Stimulated activated CD4-positive, alpha-beta T cell treated with anti-CD3 and anti-CD28 coated beads, Interleukin-15, amount 100 ng/mL, for 24 hours (primary cell): ENCODE data around the gene UBE2L5.

Source experiments
- DNase-seq: peaks from one replicate; pipeline ENCODE4 v3.0.0-alpha.2; 2020

Gene UBE2L5

GRCh38 chr13:30406779-30407416 is 15.4 kb upstream of the UBE2L5 start:
- no peak for DNase-seq

DNA sequence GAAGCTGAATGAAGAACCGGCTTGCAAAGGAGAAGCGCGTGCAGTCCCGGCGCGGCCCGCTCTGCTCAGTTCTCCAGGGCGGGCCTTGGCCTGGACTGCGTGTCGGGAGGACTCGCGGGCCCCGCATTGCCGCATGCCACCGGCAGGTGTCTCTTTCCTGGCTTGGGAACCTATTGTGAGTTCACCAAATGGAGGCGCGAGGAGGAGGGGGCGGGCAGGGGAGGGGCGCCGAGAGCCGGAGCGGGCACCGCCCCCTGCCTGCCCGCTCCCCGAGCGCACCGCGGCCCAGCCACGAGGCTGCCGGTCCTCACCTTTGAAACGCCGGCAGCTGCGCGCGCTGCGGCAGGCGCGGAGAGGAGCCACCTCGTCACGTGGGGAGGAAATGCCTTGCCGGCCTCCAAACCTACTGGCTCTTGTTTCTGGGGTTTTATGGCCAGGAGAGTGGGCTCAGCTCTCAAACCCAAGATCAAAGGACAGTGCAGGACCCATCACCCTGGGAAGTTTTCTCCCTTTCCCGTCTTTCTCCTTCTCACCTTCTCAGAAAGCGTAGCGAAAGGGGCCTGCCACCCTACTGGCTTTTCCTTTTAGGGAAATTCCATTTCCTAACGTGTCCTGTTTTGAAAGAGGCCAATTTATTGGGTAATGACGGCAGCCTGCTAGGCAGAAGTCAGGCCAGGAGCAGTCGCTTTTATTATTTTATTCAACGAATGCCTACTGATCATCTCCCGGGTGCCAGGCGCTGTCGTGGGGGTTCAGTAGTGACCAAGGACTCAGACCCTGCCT is 13.8 kb upstream of the UBE2L5 start:
- peak; percentile 97 for DNase-seq

GRCh38 chr13:30409886-30410704 is 12.2 kb upstream of the UBE2L5 start:
- DNase-seq, result no peak

- DNase-seq, result no peak
Measured at GRCh38 chr13:30410705-30411125, 11.6 kb upstream of the UBE2L5 start.

DNA sequence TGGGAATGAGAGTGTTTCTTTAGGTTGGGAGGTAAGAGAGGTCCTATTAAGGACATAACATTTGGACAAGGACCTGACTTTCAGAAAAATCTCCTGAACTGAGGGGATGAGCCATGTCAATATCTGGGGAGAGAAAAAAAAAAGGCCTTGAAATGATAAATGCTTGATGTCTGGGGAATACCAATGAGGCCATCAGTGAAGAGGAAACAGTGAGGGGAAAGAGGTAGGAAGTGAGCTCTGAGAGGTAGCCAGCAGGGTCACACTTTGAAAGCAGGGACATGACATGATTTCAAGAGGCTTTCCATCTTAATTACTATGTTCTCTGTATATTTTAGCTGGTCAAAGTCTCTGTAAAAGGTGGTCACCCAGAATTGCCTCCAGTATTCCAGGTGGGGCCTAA is 9.9 kb upstream of the UBE2L5 start:
- DNase-seq, result no peak

DNA sequence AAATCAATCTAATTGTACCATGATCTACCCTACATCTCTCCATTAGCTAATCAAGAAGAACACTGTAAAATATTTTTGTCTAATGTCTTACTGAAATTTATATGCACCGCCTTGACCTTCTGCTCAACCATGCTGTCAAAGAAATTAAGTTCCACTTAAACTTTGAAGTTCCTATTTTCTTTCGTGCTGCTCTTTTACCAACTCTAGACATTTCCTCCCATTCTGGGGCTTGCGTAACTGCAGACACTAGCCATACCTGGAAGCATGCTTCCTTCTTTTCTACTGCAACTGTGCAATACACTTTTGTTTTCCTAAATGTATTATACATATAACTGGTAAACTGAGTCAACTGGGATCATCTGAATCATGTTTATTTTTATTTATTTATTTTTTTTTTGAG is 8.5 kb upstream of the UBE2L5 start:
- DNase-seq, result no peak

DNA sequence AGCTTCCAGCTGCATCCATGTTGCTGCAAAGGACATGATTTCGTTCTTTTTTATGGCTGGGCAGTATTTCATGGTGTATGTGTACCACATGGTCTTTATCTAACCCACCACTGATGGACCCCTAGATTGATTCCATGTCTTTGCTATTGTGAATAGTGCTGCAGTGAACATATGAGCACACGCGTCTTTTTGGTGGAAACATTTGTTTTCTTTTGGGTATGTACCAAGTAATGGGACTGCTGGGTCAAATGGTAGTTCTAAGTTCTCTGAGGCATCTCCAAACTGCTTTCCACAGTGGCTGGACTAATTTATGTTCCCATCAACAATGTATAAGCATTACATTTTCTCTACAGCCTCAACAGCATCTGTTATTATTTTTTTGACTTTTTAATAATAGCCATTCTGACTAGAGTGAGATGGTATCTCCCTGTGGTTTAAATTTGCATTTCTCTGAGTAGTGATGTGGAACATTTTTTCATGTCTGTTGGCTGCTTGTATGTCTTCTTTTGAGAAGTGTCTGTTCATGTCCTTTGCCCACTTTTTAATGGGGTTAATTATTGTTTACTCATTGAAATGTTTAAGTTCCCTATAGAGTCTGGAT is 6.8 kb upstream of the UBE2L5 start:
- DNase-seq, result no peak

GRCh38 chr13:30416471-30416870 is 5.8 kb upstream of the UBE2L5 start:
- no peak for DNase-seq

DNA sequence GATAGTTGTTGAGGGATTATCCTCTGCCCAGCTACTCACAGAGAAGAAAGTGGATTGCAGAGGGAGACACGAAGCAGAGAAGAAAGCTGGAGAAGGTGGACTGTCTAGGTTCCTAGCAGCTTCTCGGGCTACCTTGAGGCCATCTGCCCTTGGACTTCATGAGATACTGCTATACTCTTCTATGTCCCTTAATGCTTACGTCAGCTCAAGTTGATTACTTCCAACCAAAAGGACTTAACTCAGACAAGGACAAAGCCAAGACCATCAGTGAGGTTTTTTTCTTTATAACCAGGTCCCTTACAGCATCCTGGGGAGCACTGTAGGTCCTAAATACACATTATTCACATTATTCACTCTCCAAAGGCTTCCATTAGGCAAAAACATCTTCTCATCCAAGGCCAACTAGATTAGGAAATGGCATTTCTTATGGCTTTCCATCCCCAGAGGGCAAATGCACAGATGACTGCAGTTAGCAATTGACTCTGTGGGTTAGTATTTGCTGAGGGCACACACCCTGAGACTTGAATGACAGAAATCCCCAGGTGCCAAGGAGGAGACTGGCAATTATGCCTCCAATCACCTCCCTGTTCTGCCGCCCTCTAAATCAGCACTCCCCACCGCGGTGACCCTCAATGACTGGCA is 4.1 kb upstream of the UBE2L5 start:
- no peak for DNase-seq

GRCh38 chr13:30418717-30419459 is 3.4 kb upstream of the UBE2L5 start:
- DNase-seq, result no peak

DNA sequence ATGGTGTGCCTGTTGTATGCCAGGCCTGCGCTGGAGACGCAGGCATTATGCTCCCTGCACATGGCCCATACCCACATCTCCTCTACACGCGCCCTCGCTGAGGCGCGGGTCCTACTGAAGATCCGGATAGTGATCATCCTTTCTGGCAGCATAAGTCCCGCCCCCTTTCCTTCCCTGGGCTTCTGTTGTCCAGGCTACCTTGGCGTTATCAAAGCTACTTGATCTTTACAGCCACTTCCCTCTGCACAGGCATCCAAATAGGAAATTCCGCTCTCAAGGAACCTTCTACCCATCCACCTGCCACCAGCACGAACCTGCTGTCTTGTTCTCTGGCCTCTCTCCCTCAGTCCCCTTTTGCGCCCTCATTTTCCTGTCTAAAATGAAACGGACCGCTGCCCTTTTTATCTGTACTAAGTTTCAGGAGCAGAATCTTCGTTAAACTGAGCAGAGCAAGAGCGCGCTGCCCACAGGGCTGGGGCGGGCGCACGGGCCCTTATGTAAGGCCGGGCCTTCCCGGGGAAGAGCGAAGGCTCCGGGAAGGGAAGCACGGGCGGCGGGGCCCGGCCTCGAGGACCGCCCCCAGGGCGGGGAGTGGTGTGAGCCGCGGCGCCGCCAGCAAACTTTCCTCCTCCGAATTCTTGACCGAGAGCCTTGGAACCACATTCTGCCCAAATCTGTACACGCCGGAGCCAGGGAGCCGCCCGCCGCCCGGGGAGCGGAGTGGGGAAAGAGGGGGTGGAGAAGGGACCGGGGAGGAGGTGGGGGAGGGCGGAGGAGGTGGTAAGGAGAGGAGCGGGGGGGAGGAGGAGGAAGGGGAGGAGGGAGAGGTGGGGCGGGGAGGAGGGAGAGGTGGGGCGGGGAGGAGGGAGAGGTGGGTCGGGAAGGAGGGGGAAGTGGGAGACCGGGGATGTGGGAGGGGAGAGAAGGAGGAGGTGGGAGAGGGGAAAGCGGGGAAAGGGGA is 920 bp upstream of the UBE2L5 start:
- DNase-seq, result peak; percentile 68

- no peak for DNase-seq
Measured at GRCh38 chr13:30423891-30424290, 1.6 kb downstream of the UBE2L5 start.

GRCh38 chr13:30429235-30429634 is 6.9 kb downstream of the UBE2L5 start:
- DNase-seq, result no peak

DNA sequence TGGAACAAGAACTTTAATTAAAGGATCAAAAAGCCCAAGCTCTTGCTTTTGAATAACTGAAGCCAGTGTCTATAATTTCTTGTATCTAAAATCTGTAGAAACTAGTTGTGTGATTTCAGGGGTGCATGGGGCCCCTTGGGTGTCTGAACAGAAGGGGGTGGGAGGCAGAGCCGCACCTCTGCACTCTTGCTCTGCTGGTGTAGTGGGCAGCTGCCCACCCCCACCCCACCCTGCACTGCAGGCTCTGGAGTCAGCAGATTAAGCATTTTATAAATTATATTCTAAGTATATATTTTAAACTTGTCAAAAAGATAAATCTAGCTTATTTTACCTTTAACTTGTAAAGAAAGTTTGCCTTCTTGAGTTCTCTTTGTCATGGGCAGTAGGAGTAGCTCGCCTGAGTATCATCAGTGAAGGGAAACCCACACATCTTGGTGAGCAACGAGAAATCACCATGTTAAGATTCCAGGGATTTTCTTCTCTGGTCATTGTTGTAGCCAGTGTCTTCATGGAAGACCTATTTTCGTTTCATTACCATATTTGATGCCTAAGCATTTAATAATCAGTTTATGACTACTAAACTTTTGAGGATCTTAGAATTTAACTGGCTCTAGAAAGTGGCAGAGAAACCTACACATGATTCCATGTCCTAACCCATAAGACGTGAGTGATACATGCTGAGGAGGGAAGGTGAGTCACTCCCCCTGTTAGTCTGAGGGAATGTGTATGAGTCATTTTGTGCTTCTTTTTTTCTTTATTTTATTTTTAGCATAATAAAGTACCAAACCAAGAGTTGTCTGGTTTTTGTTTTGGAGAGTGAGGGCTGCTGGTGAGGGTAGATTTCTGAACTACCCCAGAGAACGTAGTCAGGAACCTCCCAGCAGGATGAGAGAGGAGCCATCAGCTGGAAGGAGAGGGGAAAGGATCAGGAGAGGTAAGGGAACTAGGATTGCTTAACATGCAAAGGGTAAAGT is 7.7 kb downstream of the UBE2L5 start:
- peak; percentile 51 for DNase-seq

DNA sequence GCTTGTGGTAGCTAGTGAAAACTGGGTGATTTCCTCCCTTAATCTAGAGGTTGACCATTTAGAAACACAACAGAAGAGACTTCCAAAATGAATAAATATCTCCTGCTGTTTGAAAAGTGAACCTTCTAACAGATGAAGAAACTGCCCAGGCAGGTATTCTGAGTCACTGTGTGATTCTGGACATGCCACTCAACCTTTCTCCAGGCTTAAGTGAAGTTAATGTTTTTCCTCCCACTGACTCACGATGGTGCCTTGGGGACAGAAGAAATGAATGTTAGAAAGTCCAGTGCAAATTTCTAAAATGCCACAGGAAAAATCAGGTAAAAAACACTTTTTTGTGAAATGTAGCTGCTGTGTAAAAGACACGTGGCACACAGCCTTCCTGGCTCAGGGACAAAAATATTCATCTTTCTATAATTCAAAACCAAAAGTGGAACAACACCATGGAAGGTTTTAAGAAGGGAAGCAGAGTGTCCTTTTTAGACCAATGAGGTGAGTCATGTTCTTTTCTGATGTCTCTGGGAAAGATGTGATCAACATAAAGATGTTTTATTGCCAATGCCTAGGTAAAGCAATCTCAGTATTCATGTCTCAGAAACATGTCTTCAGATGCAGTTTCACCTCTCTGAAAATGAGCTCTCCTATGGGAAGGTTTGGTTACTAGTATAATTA is 9.1 kb downstream of the UBE2L5 start:
- DNase-seq, result no peak

GRCh38 chr13:30435911-30436451 is 13.7 kb downstream of the UBE2L5 start:
- DNase-seq, result no peak

DNA sequence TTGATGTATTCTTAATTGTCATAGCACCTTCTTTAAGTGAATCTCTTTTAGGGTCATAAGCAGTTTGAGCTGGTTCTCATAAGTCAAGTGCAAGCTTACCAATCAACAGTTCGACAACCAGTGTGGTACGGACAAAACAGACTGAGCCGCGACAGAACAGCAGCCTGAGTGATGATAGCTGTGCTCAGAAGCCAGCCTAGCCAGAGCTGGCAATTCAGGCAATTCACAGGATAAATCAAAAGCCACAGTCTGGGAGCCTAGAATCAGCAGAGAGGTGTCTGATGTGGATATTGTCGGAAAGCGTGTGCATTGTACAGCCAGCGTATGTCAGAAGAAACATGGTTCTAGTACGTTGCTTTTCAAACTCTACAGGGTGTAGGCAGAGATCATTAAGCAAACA is 14.9 kb downstream of the UBE2L5 start:
- DNase-seq, result no peak

DNA sequence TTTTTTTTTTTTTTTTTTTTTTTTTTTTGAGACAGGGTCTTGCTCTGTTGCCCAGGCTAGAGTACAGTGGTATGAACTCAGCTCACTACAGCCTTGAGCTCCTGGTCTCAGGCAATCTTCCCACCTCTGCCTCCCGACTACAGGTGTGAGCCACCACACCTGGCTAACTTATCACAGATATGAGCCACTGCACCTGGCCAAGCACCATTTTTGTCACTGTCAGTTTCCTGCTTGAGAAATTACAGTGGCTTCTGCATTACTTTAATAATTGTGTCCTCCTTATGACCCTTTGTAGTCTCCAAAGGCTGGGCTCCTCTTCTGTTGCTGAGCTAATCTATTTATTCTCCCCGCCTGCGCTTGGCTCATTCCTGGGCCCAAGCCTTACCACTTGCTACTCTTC is 16.0 kb downstream of the UBE2L5 start:
- DNase-seq, result no peak
